ENCODE data around the gene ZNF41. TPM values are rescaled to one million over a fixed set of nuclear protein-coding genes. Genes with fewer than 3 reads are reported as not detected.

The ZNF41 gene
- total RNA-seq, 1 experiment from 2014 or later = 8.0 TPM

DNA sequence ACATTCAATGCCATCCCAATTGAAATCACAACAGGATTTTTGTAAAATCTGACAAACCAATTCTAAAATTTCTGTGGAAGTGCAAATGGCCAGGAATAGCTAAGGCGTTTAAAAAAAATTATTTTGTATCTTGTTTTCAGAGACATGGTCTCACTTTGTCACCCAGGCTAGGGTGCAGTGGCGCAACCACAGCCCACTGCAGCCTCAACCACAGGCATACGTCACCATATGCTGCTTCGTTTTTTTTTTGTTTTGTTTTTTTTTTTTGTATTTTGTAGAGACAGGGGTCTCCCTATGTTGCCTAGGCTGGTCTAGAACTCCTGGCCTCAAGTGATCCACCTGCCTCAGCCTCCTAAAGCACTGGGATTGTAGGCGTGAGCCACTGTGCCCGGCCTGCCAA, 24.5 kb downstream of the ZNF41 start:
- in situ Hi-C loops (cut with HindIII; ENCODE audit: low pct_unique_long_range_greater_than_20kb, low sequenced_read_pairs) = no loop called here
- H3K27me3 ChIP-seq (ENCODE audit: control insufficient read depth, insufficient read depth, low read length) = no peaks in the 10 kb centered on the region
- no peaks in the 10 kb centered on the region for H3K36me3 ChIP-seq (ENCODE audit: control insufficient read depth, insufficient read depth, low read length)
- TF ChIP-seq SIN3A (IDR thresholded peaks at IDR 0.05; ENCODE audit: borderline replicate concordance, insufficient read depth, low read depth, low read length) (no peak), POLR2AphosphoS5 (IDR thresholded peaks at IDR 0.05; ENCODE audit: low read depth, low read length) (no peak), TCF7L2 (IDR thresholded peaks at IDR 0.05; ENCODE audit: low read depth, low read length) (no peak)
- TF ChIP-seq, protein P1, sequence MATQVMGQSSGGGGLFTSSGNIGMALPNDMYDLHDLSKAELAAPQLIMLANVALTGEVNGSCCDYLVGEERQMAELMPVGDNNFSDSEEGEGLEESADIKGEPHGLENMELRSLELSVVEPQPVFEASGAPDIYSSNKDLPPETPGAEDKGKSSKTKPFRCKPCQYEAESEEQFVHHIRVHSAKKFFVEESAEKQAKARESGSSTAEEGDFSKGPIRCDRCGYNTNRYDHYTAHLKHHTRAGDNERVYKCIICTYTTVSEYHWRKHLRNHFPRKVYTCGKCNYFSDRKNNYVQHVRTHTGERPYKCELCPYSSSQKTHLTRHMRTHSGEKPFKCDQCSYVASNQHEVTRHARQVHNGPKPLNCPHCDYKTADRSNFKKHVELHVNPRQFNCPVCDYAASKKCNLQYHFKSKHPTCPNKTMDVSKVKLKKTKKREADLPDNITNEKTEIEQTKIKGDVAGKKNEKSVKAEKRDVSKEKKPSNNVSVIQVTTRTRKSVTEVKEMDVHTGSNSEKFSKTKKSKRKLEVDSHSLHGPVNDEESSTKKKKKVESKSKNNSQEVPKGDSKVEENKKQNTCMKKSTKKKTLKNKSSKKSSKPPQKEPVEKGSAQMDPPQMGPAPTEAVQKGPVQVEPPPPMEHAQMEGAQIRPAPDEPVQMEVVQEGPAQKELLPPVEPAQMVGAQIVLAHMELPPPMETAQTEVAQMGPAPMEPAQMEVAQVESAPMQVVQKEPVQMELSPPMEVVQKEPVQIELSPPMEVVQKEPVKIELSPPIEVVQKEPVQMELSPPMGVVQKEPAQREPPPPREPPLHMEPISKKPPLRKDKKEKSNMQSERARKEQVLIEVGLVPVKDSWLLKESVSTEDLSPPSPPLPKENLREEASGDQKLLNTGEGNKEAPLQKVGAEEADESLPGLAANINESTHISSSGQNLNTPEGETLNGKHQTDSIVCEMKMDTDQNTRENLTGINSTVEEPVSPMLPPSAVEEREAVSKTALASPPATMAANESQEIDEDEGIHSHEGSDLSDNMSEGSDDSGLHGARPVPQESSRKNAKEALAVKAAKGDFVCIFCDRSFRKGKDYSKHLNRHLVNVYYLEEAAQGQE (IDR thresholded peaks at IDR 0.05; ENCODE audit: insufficient read depth in 1 of 2, low read depth in 2 of 2, low read length in 1 of 2) = no peak
- TF ChIP-seq, protein P2, sequence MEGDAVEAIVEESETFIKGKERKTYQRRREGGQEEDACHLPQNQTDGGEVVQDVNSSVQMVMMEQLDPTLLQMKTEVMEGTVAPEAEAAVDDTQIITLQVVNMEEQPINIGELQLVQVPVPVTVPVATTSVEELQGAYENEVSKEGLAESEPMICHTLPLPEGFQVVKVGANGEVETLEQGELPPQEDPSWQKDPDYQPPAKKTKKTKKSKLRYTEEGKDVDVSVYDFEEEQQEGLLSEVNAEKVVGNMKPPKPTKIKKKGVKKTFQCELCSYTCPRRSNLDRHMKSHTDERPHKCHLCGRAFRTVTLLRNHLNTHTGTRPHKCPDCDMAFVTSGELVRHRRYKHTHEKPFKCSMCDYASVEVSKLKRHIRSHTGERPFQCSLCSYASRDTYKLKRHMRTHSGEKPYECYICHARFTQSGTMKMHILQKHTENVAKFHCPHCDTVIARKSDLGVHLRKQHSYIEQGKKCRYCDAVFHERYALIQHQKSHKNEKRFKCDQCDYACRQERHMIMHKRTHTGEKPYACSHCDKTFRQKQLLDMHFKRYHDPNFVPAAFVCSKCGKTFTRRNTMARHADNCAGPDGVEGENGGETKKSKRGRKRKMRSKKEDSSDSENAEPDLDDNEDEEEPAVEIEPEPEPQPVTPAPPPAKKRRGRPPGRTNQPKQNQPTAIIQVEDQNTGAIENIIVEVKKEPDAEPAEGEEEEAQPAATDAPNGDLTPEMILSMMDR (IDR thresholded peaks at IDR 0.05) = no peak
- DNase-seq (ENCODE audit: low read depth, low spot score) (no peak), ATAC-seq (no peak)
- ChIA-PET POLR2A (no interaction called here), CTCF (no interaction called here)
- H3K27ac ChIP-seq (ENCODE audit: low read length) = no peak overlapping the region
- no peaks in the 10 kb centered on the region for H3K9me3 ChIP-seq (ENCODE audit: control insufficient read depth, insufficient read depth, low read depth, low read length)
- no peaks in the 10 kb centered on the region for H3K4me1 ChIP-seq (ENCODE audit: control insufficient read depth, insufficient read depth, low read length)
- intact Hi-C loops (cut with micrococcal nuclease; ENCODE audit: unreplicated experiment) = no loop called here
- no TSS peak for BruUV-seq (replicated peaks)
- H3K4me3 ChIP-seq (ENCODE audit: low read depth in 2 of 2, low read length in 2 of 2) = no peak overlapping the region

DNA sequence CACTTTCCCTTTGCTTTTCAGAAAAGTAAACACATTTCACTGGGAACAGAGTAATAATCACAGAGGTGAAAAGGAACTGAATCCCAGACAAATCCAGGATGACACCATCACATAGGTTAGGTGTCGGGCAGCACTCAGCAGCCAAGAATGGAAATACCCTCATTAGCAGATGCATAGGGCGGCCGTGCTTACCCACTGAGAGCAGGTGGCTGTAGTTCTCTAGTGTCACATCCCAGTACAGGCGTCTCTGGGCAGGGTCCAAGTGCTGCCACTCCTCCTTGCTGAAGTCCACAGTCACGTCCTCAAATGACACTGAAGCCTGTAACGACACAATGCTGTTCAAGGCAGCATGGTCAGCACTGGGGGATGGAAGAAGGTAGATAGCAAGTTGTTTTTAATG, 26.9 kb downstream of the ZNF41 start:
- intact Hi-C loops (cut with micrococcal nuclease; ENCODE audit: unreplicated experiment) (no loop called here), in situ Hi-C loops (cut with HindIII; ENCODE audit: low pct_unique_long_range_greater_than_20kb, low sequenced_read_pairs) (no loop called here)
- ATAC-seq = no peak
- BruUV-seq (replicated peaks) = no TSS peak
- POLR2A ChIA-PET = no interaction called here
- no peak for DNase-seq (ENCODE audit: low read depth, low spot score)
- Histone ChIP-seq H3K4me3 (ENCODE audit: low read depth in 2 of 2, low read length in 2 of 2) (no peak overlapping the region), H3K4me1 (ENCODE audit: control insufficient read depth, insufficient read depth, low read length) (no peaks in the 10 kb centered on the region), H3K9me3 (ENCODE audit: control insufficient read depth, insufficient read depth, low read depth, low read length) (peaks cover 7% of the 10 kb centered on the region; the same call in 1 of the 2 replicates), H3K27me3 (ENCODE audit: control insufficient read depth, insufficient read depth, low read length) (no peaks in the 10 kb centered on the region), H3K27ac (ENCODE audit: low read length) (no peak overlapping the region), H3K36me3 (ENCODE audit: control insufficient read depth, insufficient read depth, low read length) (no peaks in the 10 kb centered on the region)
- no peak for TF ChIP-seq SIN3A (IDR thresholded peaks at IDR 0.05; ENCODE audit: borderline replicate concordance, insufficient read depth, low read depth, low read length)
- no peak for TF ChIP-seq TCF7L2 (IDR thresholded peaks at IDR 0.05; ENCODE audit: low read depth, low read length)
- TF ChIP-seq, protein P1 (IDR thresholded peaks at IDR 0.05; ENCODE audit: insufficient read depth in 1 of 2, low read depth in 2 of 2, low read length in 1 of 2) = no peak
- TF ChIP-seq, protein P2 (IDR thresholded peaks at IDR 0.05) = no peak
- no peak for TF ChIP-seq POLR2AphosphoS5 (IDR thresholded peaks at IDR 0.05; ENCODE audit: low read depth, low read length)
- CTCF ChIA-PET = no interaction called here
